GM21619 (cell line): ENCODE results near the gene RNFT2.
"Not testable (repeated sequence)": the region's sequence is repeated elsewhere in the genome, so short reads cannot be mapped to it uniquely, and the experiment has no call there.

Source experiments
- ATAC-seq: cut with Tn5 transposase; IDR thresholded peaks from one replicate; pipeline ENCODE4 v1.9.1; 2021; ENCODE audit not compliant: unreplicated experiment

Gene RNFT2

DNA sequence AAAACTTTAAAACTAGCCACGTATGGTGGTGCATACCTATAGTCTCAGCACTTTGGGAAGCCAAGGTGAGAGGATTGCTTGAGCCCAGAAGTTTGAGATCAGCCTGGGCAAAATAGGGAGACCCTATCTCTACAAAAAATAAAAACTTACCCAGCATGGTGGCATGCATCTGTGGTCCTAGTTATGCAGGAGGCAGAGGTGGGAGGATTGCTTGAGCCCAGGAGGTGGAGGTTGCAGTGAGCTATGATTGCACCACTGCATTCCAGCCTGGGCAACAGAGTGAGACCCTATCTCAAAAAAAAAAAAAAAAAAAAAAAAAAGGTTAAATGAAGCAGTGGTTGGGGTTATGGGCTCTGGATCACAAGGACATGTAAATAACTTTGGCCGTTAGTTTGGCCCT lies 4.7 kb downstream of the RNFT2 start:
- ATAC-seq, result not testable (repeated sequence)

DNA sequence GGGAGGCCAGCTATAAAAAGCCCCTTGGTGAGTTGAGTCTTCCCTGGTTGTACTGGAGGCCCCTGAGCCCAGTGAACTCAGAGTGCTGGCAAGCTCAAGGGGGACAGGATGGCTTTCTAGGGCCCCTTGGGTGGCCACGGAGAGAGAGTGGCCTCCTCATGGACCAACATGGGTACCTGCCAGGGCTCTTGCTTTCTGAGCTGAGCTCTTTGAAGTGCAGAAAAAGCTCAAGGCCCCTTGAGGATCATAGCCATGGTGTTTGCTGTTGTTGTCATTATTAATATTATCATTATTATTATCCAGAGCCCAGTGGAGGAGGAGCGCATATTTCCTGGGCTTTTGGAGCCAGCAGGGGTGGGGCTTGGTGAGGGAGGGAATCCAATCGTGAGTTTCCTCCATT lies 6.7 kb downstream of the RNFT2 start:
- no peak for ATAC-seq

DNA sequence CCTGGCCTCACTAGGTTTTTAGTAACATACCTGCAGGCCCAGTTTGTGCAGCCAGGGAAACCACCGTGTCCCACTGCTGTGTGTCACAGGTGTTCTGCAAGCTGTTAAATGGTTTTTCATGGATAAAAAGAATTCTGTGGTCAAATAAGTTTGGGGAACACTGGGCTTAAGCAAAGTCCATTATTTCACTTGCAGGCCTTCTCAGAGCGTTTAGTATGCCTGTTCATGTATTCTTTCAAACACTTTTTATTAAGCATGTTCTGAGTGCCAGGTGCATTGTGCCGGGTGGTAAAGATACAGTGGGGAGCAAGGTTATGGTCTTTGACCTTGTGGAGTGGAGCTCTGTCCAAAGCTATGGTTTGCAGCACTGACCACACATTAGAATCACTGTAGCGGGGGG lies 7.4 kb downstream of the RNFT2 start:
- no peak for ATAC-seq

DNA sequence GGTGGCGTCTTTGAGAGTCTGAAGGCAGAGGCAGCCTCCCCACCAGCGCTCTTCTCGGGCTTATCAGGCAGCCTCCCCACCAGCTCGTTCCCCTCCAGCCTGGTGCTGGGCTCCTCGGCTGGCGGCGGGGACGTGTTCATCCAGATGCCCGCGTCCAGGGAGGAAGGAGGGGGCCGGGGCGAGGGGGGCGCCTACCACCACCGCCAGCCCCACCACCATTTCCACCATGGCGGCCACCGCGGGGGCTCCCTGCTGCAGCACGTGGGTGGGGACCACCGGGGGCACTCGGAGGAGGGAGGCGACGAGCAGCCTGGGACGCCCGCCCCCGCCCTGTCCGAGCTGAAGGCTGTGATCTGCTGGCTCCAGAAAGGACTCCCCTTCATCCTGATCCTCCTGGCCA lies 11.8 kb downstream of the RNFT2 start:
- ATAC-seq, result no peak

DNA sequence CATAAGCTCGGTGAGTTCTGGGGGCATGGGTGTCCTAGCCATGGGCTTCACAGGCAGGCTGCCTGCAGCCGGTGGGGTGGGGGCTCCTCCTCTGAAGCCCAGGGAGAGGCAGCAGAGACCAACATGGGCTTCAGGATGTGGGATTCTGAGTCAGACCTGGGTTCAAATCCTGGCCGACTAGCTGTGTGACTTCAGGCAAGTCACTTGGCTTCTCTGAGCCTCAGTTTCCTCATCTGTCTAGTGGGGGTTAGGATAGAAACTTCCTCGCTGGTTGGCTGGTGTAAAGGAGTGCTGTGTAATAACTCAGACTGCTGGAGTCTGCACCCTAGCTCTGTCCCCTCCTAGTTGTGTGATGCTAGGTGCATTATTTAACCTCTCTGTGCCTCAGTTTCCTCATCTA lies 12.2 kb downstream of the RNFT2 start:
- no peak for ATAC-seq

DNA sequence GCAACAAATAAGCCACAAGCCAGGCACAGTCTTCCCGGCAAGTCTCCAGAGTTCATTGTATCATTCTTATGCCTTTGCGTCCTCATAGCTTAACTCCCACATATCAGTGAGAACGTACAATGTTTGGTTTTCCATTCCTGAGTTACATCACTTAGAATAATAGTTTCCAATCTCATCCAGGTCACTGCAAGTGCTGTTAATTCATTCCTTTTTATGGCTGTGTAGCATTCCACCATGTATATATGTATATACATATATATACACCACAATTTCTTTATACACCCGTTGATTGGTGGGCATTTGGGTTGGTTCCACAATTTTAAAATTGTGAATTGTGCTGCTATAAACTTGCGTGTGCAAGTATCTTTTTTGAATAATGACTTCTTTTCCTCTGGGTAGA lies 16.0 kb downstream of the RNFT2 start:
- ATAC-seq, result not testable (repeated sequence)

DNA sequence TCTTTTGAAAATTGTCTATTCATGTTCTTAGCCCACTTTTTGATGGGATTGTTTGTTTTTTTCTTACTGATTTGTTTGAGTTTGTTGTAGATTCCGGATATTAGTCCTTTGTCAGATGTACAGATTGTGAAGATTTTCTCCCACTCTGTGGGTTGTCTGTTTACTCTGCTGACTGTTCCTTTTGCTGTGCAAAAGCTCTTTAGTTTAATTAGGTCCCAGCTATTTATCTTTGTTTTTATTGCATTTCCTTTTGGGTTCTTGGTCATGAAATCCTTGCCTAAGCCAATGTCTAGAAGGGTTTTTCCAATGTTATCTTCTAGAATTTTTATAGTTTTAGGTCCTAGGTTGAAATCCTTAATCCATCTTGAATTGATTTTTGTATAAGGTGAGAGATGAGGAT lies 16.7 kb downstream of the RNFT2 start:
- not testable (repeated sequence) for ATAC-seq

DNA sequence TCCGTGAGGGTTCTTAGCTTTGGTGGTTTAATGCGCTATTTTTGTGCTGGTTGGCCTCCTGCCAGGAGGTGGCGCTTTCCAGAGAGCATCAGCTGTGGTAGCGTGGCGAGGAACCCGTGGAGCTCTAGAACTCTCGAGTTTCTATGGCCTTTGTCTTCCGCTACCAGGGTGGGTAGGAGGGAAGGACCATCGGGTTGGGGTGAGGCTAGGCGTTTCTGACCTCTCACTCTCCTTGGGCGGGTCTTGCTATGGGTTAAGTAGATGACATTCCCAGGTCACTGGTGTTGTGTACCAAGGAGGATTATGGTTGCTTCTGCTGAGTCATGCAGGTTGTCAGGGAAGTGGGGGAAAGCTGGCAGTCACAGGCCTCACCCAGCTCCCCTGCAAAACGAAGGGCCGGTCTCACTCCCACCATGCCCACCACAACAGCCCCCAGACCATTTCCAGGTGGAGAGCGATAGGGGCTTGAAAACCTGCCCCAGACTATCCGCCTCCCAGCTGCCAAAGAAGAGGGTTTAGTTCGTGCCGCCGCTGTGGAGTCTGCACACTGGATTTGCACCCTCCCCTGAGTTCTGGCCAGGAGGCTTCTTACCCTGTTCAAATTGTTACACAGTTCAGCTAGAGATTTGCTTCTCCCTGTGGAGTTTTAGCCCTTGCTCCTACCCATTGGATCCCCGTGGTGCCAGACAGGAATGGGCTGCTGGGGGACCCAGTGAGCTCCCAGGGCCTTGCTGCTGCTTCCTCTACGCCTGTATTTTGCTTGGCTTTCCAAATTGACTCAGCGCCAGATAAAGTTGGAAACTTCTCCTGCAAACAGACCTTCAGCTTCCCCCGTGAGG lies 21.9 kb downstream of the RNFT2 start:
- no peak for ATAC-seq

DNA sequence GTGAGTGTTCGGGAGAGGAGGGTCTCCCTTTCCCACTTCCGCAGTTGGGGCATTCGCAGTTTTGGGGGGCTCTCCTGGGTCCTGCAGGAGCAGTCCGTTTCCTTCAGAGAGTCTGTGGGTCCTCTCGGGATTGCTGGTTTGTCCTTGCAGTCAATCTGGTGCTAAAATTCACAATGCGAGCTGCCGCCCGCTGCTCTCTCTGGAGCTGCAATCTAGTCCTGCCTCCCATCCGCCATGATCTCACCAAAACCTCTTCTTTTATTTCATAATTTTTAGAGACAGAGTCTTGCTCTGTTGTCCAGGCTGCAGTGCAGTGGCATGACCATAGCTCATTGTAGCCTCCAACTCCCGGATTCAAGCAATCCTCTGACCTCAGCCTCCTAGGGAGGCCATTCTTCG lies 22.5 kb downstream of the RNFT2 start:
- no peak for ATAC-seq

DNA sequence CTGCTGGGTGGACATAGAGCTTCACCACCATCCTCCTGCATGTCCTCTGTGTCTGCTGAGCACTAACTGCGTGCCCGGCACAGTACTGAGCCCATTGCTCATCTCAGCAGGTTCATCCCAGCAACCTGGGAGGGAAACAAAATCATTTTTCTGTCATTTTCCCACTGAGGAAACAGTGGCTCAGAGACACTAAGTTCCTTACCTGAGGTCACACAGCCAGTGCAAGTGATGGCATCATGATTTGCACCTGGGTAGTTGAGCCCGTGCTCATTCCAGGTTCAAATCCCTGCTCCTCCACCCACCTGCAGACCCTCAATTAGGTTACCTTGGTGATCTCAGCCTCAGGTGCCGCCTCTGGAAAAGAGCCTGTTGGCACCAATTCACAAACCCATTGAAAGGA lies 23.4 kb downstream of the RNFT2 start:
- ATAC-seq, result no peak

DNA sequence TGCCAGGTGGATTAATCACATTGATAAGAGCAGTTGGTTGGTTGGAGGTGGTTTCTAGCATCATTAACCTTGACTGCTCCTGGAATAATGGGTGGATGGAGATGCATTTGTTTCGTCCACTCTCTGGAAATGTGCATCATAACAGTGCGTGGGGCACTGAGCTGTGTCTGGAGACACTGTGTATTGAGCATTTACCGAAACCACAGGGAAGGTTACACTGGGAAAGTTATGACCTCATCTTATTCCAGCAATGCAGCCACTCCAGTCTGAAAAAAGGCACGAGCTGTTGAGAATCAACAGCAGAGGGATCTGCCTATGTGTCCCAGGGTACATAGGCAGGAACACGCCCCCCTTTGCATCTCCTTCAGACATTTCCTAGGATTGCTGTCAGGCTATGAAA lies 27.2 kb downstream of the RNFT2 start:
- no peak for ATAC-seq

DNA sequence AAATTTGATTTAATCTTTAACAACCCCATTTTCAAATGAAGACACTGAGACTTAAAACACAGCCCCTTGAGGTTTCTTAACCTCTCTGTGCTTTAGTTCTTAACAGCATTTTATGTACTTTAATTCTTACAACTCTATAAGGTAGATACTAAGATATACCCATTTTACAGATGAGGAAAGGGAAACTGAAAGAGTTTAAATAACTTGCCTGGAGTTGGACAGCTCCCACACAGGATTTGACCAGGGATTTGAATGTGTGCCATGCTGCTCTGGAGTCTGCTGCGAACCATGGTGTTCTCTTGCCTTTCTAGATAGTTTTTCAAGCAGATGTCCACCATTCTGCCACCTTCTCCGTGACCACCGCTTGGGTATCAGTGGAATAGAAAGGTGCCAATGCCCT lies 28.2 kb downstream of the RNFT2 start:
- ATAC-seq, result no peak

DNA sequence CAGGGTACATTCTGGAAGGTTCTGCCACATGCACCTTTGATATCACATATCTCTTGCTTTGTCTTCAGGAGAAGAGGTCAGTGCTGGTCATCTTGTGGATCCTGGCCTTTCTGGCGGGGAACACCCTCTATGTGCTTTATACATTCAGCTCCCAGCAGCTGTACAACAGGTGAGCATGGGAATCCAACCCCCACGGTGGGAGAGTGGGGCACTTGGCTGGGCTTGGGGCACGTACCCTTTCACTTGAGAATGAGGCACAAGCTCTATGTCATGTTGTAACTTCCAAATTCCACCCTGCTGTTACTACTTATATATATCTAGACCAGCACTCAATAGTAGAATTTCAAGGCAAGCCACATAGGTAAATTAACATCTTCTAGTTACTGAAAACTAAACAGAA lies 28.6 kb downstream of the RNFT2 start:
- no peak for ATAC-seq

DNA sequence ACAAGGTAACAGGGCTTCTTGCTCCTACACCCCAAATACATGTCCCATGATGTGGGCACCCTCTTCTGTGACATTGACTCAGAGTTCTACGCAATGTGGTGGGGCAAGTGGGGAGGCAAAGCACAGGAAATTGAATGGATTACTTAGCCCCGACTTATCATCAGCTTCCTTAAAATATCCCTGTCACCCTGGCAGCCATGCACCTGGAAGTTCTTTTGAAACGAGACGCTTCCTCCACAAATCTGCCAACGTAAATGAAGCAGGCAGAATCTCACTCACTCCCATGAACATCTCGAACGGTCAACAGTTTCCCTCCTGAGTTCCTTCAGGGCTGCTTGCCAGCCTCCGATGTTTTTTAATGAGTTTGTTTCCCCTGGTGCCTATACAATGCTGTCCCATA lies 33.5 kb downstream of the RNFT2 start:
- no peak for ATAC-seq

DNA sequence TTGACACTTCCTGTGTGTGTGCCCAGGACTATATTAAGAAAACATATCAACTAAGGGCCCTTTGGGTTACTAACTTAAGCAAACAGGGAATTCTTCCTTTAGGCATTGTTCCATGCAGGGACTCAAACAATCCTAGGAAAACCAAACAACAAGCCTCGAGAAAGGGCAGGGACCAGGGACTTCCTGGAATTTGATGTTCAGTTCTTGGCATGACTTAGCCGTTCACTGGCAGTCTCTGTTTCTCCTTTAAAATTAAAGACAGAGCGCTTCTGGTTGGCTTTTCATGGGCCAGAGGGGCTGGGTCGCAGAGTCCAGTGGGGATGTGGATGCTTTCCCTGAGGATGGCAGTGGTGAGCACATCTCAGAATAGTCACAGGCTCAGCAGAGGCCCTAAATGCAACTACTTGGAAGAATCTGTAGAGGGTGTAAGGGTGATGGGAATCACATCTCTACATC lies 35.2 kb downstream of the RNFT2 start:
- no peak for ATAC-seq

DNA sequence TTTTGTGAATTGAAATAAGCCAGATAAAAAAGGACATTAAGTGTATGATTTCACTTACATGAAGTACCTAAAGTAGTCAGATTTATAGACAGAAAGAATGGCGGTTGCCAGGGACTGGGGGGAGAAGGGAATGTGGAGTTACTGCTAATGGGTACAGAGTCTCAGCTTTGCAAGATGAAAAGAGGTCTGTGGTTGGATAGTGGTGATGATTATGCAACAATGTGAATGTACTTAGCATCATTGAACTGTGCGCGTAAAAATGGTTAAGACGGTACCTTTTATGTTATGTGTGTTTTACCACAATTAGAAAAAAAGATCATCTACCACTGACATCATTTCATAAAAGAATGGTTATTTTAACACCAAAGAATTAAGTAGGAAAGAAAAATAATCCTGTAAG lies 35.9 kb downstream of the RNFT2 start:
- ATAC-seq, result no peak

DNA sequence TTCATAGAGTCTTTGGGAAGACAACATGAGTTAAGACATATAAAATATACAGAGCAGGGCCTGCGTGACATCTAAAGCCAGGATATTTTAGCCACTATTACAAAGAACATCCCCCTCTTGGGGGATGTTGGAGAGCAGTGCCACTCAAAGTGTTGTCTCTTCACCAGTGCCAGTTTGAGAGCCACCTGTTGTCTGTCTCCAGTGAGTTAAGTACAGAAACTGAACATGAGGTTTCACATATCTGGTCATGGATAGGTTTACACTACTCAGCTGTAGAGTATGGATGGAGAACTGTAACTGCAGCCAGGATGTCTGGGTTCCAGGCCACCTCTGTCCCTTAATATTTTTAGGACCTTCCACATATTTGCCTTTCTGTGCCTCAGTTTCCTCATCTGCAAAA lies 39.1 kb downstream of the RNFT2 start:
- ATAC-seq, result no peak

DNA sequence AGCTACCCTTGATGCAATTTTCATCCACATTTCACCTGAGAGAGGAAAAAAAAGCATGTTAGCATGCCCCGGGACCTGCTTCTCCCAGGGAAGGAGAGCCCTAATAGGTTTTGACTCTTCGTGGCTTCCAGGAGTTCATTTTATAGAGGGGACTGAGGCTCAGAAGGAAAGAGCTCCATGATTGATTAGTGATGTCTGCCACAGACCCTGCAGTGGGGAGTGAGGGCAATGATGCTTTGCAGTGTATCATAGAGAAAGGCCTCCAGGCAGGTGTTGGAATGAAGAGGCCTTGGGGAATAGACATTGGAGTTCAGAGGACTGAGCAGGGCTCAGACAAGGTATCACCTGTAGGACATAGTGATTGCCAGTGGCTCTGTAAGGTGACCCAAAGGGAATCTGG lies 41.5 kb downstream of the RNFT2 start:
- no peak for ATAC-seq

DNA sequence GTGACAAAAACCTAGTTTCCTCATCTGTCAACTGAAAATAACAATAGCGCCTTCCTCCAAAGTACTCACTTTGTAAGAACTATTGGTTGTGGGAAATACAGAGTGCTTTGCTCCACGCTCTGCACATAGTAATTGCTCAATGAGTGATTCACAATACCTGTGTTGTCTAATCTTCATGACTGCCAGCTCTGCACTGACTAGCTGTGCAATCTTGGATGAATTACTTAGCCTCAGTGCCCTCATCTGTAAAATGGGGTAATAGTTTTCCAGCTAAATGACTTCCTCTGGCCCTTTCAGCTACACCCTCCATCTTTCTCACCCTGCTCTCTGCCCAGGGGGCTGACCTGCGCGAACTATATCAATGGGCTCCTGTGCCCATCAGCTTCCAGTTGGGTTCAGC lies 42.8 kb downstream of the RNFT2 start:
- ATAC-seq, result no peak

DNA sequence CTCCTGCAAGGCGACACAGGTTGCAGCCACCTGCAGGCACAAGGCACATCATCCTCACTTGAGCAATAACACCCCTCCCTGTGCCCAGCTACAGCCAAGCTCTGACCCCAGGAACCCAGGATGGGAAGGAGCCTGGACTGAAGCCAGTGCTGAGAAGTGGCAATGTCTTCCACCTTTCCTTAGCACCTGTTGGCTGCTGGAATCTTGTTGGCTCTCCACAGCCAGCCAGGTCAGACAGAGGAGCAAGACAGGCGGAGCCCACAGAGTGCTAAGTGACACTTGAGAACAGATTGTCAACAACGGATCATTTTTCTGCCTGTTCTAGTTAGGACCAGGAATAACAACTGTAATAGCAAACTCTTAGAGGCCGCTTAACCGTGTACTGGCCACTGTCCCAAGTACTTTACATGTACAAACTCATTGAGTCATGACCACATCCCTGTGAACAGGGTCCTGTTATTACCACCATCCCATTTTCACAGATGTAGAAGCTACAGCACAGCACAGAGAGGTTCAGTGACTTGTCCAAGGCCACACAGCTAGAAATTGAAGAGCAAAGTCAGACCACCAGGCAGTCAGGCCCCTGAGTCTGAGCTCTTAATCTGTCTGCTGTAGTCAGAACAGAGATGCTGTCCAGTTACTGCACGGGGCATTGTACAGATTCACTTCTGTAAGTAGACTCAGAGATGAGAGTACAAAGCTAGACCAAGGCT lies 45.6 kb downstream of the RNFT2 start:
- no peak for ATAC-seq

DNA sequence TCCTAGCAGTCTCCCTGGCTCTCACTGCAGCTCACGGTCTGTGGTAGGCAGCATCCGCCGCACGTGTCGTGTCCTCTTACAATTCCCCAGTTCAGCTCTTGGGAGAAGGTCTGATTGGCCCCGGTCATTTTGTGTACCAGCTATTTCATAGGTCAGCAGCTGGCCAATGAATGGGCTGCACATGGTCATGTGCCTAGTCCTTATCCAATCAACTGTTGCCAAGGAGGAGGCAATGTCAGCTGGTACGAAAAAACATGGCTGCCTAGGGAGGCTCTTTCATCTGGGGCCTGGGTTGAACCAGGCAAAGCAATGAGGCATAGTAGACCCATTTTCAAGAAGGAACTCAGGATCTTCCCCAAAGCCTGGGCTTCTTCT lies 46.1 kb downstream of the RNFT2 start:
- no peak for ATAC-seq

DNA sequence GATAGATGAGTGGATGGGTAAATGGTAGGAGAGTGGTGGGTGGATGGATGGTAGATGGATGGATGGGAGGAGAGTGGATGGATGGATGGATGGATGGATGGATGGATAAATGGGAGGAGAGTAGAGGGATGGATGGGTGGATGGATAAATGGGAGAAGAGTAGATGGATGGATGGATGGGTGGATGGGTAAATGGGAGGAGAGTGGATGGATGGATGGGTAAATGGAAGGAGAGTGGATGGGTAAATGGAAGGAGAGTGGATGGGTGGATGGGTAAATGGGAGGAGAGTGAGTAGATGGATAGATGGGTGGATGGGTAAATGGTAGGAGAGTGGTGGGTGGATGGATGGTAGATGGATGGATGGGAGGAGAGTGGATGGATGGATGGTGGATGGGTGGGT lies 51.4 kb downstream of the RNFT2 start:
- not testable (repeated sequence) for ATAC-seq

DNA sequence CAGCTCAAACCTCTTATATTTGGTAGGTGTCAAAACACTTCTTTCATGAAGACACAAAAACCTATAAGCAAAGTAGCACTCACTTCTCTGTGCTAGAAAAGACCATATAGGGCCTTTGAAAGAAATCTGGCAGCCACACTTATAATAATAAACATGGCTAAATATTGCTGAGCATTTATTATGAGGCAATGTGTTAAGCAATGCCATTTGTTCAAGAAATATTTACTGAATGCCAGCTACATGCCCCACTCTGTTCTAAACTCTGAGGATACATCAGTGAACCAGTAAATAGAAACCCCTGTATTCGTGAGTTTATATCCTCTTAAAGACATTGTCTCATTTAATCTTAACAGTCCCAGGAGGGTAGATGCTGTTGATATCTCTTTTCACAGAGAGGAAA lies 52.0 kb downstream of the RNFT2 start:
- ATAC-seq, result no peak
